HG03575 (cell line): ENCODE results near the gene SPTSSA.

Experiments used
- ATAC-seq: cut with Tn5 transposase; IDR thresholded peaks from one replicate; pipeline ENCODE4 v1.9.1; 2021; ENCODE audit not compliant: unreplicated experiment, insufficient number of reproducible peaks, low FRiP score; ENCODE audit errors: extremely low read depth

SPTSSA gene

DNA sequence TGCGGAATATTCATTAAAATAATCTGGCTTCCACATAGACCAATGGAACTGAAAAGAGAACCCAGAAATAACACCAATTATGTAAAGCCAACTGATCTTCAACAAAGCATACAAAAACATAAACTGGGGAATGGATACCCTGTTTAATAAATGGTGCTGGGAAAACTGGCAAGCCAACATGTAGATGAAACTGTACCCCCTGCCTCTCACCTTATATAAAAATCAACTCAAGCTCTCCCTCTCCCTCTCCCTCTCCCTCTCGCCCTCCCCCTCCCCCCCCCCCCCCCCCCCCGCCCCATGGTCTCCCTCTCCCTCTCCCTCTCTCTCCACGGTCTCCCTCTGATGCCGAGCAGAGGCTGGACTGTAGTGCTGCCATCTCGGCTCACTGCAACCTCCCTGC lies 13.1 kb upstream of the SPTSSA start:
- ATAC-seq = no peak

DNA sequence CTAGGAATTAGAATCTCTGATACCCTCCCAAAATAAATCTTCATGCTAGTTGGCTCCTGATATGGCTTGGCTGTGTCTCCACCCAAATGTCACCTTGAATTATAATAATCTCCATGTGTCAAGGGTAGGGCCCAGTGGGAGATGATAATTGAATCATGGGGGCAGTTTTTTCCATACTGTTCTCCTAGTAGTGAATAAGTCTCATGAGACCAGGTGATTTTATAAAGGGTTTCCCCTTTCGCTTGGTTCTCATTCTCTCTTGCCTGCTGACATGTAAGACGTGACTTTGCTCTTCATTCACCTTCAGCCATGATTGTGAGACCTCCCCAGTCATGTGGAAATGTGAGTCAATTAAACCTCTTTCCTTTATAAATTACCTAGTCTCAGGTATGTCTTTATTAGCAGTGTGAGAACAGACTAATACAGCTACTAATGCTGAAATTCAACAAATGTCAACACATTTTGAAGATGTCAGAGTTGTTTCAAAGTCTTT lies 12.2 kb upstream of the SPTSSA start:
- no peak for ATAC-seq

DNA sequence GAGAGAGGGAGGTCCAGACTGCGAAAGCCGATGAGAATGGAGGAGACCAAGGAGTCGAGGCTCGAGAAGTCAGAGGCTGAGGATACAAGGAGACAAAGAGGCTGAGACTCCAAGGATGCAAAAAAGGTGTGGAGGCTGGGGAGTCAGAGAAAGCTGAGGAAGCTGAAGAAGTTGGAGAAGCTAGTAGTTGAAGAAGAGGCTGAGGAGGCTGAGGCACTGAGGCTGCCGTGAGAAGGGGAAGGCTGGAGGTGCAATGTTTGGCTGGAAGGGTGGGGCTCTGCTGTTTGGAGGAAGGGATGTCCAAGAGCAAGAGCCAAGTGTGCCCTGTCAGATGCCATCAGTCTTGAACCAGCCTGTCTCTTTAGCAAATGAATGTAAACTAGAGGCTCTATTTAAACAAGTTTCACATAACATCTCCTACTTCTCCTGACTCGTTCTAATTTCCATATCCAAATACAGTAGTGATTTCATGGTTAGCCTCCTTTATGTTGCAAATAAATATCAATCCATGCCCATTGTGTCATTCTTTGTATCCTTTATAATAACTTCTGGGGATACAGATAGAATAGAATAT lies 10.8 kb upstream of the SPTSSA start:
- ATAC-seq = no peak

DNA sequence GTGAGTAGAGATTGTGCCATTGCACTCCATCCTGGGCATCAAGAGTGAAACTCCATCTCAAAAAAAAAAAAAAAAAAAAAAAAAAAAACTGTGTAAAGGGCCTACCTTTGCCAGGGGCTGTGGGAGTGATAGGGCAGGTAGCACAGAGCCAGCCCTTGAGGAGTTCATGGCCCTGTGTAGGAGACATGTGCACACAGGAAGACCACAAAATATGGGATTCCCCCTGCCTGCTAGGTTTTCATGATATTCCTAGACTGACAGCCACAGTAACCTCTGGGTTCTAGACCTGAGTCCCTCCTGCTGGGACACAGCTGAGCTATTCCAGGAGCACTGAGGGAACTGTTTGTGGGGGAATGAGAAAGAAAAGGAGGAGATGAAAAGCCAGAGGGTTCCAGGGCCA lies 8.3 kb upstream of the SPTSSA start:
- no peak for ATAC-seq

DNA sequence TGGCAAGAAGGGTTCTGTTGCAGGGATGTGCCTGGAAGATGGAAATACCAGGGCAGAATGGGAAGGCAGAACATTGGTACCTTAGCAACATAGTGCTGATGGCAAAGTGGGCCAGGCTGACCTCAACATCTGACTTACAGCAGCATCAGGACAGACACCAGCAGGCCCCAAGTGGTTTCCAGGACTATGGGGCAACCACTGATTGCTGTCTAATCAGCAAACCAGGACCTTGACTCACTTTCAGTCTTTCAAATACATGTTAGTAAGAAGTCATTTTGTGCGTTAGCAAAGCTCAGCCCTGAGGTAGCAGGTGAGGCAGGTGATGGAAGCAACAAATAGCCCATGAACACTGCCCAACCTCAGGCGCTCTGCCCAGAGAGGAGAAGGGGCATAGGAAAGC lies 4.7 kb upstream of the SPTSSA start:
- ATAC-seq = no peak

DNA sequence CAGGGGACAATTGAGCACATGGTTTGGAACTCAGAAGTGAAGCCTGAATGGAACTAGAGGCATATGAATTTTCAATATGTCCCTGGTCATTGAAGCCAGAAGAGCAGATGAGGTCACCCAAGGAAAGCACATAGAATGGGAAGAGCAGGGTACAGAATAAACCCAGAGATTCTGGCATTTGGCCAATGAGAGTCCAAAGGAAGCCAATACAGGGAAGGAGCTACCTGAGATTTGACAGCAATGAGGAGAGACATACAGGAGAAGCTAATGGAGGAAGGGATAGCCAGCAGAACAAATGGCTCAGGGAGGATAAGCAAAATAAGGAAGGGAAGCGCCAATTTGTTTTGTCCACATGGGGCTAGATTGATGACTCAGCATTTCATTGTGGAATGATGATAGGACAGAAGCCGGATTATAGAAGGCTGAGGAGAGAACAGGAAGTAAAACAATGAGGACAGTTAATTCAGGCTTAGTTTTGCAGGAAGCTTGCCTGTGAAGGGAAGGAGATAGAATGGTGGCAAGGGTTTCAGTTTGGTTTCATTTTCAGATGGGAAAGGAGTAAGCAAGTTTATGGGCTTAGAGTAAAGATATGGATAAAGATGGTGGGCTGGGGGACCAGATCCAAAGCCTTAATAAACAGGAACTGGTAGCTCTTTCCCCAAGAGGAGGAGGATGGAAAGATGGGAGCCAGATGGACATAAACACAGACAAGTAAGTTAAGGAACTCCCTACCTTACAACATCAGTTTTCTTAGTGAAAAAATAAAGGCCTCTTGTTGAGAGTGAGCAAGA lies 3.2 kb upstream of the SPTSSA start:
- no peak for ATAC-seq

DNA sequence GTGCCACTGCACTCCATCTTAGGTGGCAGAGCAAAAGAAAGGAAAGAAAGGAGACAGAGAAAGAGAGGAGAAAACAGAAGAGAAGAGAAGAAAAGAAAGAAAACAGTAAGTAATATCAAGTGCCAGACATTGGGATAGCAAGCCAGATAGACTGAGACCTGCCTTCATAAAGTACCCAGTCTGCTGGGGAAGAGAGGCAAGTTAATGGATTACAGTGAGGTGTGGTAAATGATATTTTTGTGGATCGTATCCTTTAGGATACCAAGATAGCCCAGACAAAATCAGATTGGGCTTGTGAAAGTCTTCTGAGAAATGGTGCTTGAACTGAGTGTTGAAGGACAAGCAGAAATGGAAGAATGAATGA lies 1.5 kb upstream of the SPTSSA start:
- ATAC-seq = no peak

DNA sequence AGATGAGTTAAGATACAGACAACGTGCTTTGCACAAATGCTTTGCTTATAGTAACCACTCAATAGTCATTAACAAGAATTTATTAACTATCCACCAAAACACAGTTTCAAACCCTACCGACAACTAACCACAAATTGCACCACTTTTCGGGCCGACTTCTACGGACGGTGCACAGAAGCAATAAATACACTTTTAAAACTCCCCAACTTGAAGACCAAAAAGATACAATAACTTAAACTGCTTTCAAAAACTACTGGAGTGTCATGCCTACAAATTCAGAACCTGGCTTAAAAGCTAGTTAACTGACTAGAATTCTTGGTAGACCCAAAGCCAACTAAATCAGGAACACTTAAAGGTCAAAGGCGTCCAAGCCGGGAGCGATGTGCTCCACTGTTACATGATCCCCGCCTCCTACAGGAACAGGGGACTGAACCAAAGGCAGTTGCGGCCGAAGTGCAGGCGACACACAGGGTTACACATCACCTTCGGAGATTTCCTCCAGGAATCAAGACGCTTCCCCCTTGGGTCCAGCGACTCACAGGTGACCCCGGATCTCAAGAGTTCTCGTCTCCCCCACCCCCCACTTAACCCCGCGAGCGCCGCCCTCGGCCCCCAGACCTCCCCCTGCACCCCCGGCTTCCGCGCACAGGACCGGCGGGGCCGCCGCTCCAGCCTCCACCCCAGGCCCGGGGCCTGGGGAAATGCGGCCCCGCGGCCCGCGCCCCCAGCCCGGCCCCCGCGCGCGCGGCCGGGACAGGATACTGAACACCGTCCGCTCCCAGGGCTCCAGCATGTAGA lies 507 bp downstream of the SPTSSA start:
- no peak for ATAC-seq

DNA sequence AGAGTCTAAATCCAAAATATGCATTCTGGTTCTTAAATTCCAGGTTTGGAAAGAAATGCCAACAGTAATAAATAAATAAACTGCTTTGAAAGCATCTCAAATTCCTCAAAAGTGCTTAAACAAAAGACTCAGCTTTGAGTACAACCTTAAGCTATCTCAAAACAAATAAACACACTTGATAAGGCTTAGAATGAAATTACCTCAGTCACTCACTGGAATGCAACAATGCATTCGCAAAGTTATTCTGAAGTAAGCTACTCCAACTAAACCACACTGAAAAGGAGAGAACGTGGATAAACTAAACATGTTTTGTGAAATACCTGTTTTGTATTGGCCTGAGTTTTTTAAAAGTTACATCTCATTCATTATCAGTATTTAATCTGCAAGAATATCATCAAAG lies 1.2 kb downstream of the SPTSSA start:
- ATAC-seq = no peak

DNA sequence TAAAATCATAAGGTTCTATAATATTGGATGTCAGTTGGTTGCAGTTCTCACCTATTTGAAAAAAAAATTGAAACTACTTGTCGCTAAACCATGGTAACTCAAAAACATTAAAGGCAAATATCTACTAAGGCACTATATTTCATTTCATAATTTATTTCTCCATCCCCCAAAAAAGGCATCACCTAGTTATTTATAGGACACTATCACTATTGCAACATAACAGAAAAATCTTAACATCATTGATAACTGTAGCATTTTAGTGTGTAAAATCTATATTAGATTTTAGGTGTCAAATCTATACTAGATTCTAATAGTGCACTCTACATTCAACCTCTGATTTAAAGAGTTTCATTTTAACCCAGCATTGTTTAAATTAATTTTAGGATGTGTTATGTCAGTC lies 1.7 kb downstream of the SPTSSA start:
- ATAC-seq = no peak

DNA sequence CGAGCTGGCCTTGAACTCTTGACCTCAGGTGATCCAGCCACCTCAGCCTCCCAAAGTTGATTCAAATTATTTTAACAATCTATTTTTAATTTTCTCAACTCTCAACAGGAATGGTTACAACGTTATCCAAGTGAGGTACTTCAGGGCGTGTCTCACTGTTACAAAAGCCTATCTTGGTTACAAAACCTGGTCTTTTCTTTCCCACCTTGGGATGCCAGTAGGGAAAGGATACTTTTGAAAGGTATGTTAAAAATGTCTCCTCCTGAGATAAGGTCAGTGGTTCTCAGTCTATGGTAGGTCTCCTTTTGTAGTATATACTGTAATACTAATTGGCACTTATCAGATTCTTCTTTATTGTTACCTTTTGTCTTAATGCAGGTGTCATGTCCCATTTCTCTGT lies 4.9 kb downstream of the SPTSSA start:
- ATAC-seq = no peak

DNA sequence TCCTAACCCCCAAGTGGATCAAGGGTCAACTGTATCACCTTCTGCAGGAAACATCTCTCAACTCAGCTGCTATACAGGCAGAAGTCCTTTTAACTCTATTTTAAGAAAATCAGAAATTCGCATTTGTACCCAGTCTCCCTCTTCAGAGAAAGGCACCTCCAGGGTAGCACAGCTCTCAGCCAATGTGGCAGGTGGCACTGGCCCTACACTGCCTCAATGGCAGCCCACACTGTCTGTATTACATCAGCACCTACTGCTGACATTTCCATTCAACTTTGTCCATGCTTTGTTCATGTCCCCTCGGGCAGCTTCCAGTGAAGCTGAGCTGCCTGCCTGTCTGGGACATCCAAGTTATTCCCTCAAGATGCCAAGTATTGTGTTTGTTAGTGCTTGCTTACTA lies 8.8 kb downstream of the SPTSSA start:
- no peak for ATAC-seq

DNA sequence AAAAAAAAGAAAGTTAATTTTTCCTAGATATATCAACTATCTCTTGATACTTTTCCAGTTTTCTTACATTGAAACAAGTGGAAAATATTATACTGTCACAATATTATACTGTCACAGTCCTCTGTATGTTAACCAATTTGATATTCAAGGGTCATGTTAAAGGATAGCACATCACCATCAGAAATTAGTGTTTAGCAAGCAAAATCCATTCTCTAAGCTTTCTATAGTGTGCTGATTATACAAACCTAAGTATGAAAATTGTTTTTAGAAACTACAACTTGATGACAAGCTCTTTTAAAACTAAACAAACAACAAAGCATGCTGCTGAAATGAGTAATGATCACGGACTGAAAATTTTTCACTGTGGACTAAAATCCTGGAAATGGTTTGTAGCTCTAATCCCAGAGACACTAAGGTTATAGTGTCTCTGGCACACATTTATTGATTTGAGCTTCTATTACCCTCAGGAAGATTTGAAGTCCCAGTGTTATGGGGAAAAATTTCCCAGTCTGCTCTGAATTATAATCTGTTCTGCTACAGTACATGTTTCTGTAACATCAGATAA lies 9.7 kb downstream of the SPTSSA start:
- ATAC-seq = no peak

DNA sequence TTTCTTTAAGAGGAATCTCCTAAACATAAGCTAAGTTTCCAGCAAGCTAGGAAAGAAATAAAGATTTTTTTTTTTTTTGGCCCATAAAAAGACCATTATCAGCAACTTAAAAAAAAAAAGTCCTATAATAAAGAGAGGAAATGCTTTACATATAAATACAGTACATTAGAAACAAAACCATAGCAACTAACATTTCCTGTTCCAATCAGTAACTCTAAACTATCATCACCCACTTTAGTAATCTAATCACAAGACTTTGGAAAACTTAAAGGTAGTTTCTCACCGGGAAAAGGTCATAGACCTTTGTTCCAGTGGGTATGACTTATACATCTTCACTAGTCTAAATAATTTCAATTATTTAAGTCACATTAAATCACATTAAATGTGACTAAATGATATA lies 11.1 kb downstream of the SPTSSA start:
- ATAC-seq = no peak

DNA sequence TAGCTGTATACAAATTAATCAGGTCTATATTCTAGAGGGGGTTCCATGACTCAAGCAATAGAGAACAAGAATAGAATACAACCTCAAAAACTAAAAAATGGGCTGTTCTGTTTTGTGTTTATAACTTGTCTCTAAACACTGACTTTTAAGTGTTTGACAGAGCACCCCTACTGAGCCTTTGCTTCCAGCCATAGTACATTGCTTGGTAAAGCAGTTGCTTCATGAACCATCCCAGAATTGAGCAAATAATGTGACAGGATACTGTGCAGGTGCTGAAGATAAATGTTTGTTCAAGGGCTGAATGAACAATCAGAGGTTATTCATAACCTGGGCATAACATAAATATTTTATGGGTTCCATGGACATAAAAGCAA lies 11.5 kb downstream of the SPTSSA start:
- ATAC-seq = no peak

DNA sequence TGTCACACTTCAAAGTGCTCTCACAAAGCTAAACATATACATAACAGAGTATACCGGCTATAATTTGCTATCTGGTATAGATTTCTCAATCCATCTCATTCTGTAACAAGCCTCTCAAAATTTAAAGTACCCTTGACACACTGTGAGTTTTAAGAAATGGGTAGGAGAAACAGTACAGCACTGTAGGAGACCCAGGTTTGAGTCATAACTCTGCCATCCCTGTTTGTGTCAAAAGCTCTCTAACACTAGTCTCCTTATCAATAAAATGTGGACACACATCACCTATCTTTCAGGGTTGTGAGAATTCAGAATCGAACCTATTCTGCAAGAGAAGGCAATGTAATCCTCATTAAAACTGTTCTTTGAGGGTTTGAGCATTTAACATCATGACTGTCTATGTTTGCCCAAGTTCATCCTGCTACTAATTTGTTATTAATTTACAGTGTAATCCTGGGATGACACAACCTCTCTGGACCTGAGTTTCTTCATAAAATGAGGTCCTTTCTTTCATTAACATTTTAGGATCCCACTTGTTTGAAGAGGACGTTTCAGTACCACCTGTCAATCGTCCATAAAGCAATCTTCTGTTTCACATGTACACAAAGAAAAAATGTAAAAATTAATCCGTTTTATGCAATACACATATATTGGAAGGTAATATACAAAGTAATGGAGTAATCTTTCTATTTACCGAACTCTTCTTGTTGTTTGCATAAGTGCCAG lies 12.1 kb downstream of the SPTSSA start:
- no peak for ATAC-seq

DNA sequence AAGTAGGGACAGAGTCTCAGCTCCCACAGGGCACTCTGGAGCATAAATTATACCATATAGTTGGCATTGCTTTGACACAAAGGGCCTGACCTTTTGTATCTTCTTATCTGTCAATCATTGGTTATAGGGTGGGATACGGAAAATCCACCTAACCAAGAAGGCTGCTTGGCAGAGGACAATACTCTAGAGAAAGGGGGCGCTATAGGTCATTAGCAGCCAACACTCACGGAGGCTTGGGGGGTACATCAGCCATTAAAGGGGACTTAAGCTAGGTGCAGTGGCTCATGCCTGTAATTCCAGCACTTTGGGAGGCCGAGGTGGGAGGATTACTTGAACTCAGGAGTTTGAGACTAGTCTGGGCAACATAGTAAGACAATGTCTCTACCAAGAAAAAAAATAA lies 22.9 kb downstream of the SPTSSA start:
- no peak for ATAC-seq

DNA sequence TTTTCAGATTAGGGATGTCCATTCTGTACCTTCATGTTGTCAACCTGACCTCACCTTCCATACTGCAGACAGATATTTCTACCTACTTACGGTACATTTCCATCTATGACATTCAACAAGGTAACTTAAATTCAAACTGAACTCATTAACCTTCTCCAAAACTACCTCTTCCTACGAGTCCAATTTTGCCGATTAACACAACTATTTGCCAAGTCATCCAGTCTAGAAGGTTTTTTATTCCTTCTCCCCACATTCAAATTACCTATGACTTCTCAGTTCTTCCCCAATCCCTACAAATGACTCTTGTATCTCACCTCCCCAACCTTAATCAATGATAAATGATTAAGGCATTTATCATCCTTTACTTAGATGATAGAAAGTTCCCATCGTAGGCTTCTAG lies 23.6 kb downstream of the SPTSSA start:
- no peak for ATAC-seq

DNA sequence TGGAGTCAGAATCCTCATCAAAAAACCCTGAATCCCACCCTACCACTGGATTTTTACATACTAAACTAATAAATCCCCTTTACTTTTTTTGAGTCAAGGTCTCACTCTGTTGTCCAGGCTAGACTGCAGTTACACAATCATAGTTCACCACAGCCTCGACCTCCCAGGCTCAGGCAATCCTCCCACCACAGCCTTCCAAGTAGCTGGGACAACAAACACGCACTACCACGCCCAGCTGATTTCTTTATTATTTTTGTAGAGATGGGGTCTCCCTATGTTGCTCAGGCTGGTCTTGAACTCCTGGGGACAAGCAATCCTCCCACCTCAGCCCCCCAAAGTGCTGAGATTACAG lies 24.3 kb downstream of the SPTSSA start:
- no peak for ATAC-seq
